ENCODE data around the gene STRN4.

DNA sequence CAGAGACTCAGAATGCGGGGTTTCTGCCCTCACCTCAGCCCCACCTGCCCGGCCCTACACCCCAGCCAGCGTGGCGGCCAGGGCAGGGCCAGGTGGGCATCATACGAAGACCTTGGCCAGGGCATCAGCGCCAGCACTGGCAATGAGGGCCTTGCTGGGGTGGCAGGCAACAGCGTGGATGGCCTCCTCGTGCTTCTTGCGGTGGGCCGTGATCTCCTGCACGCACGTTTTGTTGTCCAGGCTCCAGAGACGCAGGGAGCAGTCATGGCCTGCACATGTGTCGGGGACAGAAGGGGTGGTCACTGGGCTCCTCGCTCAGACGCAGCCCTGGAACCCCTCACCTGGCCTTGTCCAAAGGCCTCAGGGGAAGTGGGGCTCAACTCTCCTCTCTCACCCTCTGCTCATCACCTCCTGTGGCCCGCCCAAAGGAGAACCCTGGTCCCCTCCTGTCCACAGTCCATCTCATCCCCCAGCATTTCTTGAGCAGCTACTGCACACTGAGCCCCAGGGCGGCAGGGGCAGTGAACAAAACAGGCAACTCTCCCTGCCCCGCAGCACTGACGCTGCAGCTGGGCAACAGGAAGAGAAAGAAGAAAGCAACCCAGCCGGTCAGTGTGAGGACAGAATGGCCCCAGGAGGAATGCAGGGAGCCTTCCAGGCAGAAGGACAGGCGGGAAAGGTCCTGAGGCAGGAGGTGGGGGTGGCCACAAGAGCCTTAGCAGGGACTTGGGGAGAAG, 25.6 kb downstream of the STRN4 start:
- TF ChIP-seq TAF1 (IDR thresholded peaks at IDR 0.05; ENCODE audit: low read depth, low read length) = no peak
- no peak for TF ChIP-seq POLR2AphosphoS5 (IDR thresholded peaks at IDR 0.05; ENCODE audit: low read depth, low read length)

Measured in GM12891 (cell line).